ENCODE results near the gene ALS2. TPM values are rescaled to one million over a fixed set of nuclear protein-coding genes. Genes with fewer than 3 reads are reported as not detected.
"Not testable (repeated sequence)": the region's sequence is repeated elsewhere in the genome, so short reads cannot be mapped to it uniquely, and the experiment has no call there.

The ALS2 gene
- total RNA-seq, 1 donor from 2014 or later: 28.2 TPM

- not testable (repeated sequence) for H3K36me3 ChIP-seq (ENCODE audit: control insufficient read depth in 3 of 3, insufficient read depth in 3 of 3, low read length in 3 of 3)
Measured at GRCh38 chr2:201671205-201671604, 109.5 kb downstream of the ALS2 start.

GRCh38 chr2:201669865-201670264 lies 110.9 kb downstream of the ALS2 start:
- no peak overlapping the region for H3K27ac ChIP-seq (ENCODE audit: low read depth, low read length)
- no peaks in the 10 kb centered on the region for H3K4me1 ChIP-seq (ENCODE audit: control insufficient read depth in 3 of 3, insufficient read depth in 3 of 3, low read length in 3 of 3)
- no peaks in the 10 kb centered on the region for H3K27me3 ChIP-seq (ENCODE audit: control insufficient read depth in 3 of 3, insufficient read depth in 3 of 3, low read length in 3 of 3)
- H3K36me3 ChIP-seq (ENCODE audit: control insufficient read depth in 3 of 3, insufficient read depth in 3 of 3, low read length in 3 of 3): no peaks in the 10 kb centered on the region
- no peak overlapping the region for H3K9ac ChIP-seq (ENCODE audit: low read depth in 1 of 3, low read length in 3 of 3)
- no peak overlapping the region for H3K4me3 ChIP-seq (ENCODE audit: low read length in 3 of 3)
- no peaks in the 10 kb centered on the region for H3K9me3 ChIP-seq (ENCODE audit: control insufficient read depth in 3 of 3, low read length in 3 of 3)

More at GRCh38 chr2:201671205-201671604, 109.5 kb downstream of the ALS2 start:
- not testable (repeated sequence) for H3K27ac ChIP-seq (ENCODE audit: low read depth, low read length); H3K9ac ChIP-seq (ENCODE audit: low read depth in 1 of 3, low read length in 3 of 3); H3K4me3 ChIP-seq (ENCODE audit: low read length in 3 of 3); H3K9me3 ChIP-seq (ENCODE audit: control insufficient read depth in 3 of 3, low read length in 3 of 3); H3K4me1 ChIP-seq (ENCODE audit: control insufficient read depth in 3 of 3, insufficient read depth in 3 of 3, low read length in 3 of 3); H3K27me3 ChIP-seq (ENCODE audit: control insufficient read depth in 3 of 3, insufficient read depth in 3 of 3, low read length in 3 of 3)

GRCh38 chr2:201668402-201668910 lies 112.3 kb downstream of the ALS2 start:
- no peaks in the 10 kb centered on the region for H3K27me3 ChIP-seq (ENCODE audit: control insufficient read depth in 3 of 3, insufficient read depth in 3 of 3, low read length in 3 of 3)
- H3K27ac ChIP-seq (ENCODE audit: low read depth, low read length): no peak overlapping the region
- no peaks in the 10 kb centered on the region for H3K4me1 ChIP-seq (ENCODE audit: control insufficient read depth in 3 of 3, insufficient read depth in 3 of 3, low read length in 3 of 3)
- H3K9ac ChIP-seq (ENCODE audit: low read depth in 1 of 3, low read length in 3 of 3): no peak overlapping the region
- H3K4me3 ChIP-seq (ENCODE audit: low read length in 3 of 3): no peak overlapping the region
- no peaks in the 10 kb centered on the region for H3K36me3 ChIP-seq (ENCODE audit: control insufficient read depth in 3 of 3, insufficient read depth in 3 of 3, low read length in 3 of 3)
- H3K9me3 ChIP-seq (ENCODE audit: control insufficient read depth in 3 of 3, low read length in 3 of 3): no peaks in the 10 kb centered on the region

GRCh38 chr2:201664334-201664733 lies 116.4 kb downstream of the ALS2 start:
- Histone ChIP-seq H3K4me3 (ENCODE audit: low read length in 3 of 3) (no peak overlapping the region), H3K4me1 (ENCODE audit: control insufficient read depth in 3 of 3, insufficient read depth in 3 of 3, low read length in 3 of 3) (no peaks in the 10 kb centered on the region), H3K9ac (ENCODE audit: low read depth in 1 of 3, low read length in 3 of 3) (no peak overlapping the region), H3K27ac (ENCODE audit: low read depth, low read length) (no peak overlapping the region), H3K9me3 (ENCODE audit: control insufficient read depth in 3 of 3, low read length in 3 of 3) (no peaks in the 10 kb centered on the region), H3K27me3 (ENCODE audit: control insufficient read depth in 3 of 3, insufficient read depth in 3 of 3, low read length in 3 of 3) (no peaks in the 10 kb centered on the region), H3K36me3 (ENCODE audit: control insufficient read depth in 3 of 3, insufficient read depth in 3 of 3, low read length in 3 of 3) (no peaks in the 10 kb centered on the region)

- no peaks in the 10 kb centered on the region for H3K4me1 ChIP-seq (ENCODE audit: control insufficient read depth in 3 of 3, insufficient read depth in 3 of 3, low read length in 3 of 3)
- no peaks in the 10 kb centered on the region for H3K9me3 ChIP-seq (ENCODE audit: control insufficient read depth in 3 of 3, low read length in 3 of 3)
Measured at GRCh38 chr2:201661366-201661765, 119.4 kb downstream of the ALS2 start.

GRCh38 chr2:201660293-201660895 lies 120.3 kb downstream of the ALS2 start:
- Histone ChIP-seq H3K27me3 (ENCODE audit: control insufficient read depth in 3 of 3, insufficient read depth in 3 of 3, low read length in 3 of 3) (no peaks in the 10 kb centered on the region), H3K9ac (ENCODE audit: low read depth in 1 of 3, low read length in 3 of 3) (no peak overlapping the region), H3K36me3 (ENCODE audit: control insufficient read depth in 3 of 3, insufficient read depth in 3 of 3, low read length in 3 of 3) (no peaks in the 10 kb centered on the region), H3K27ac (ENCODE audit: low read depth, low read length) (no peak overlapping the region), H3K9me3 (ENCODE audit: control insufficient read depth in 3 of 3, low read length in 3 of 3) (no peaks in the 10 kb centered on the region), H3K4me3 (ENCODE audit: low read length in 3 of 3) (no peak overlapping the region), H3K4me1 (ENCODE audit: control insufficient read depth in 3 of 3, insufficient read depth in 3 of 3, low read length in 3 of 3) (no peaks in the 10 kb centered on the region)

More at GRCh38 chr2:201661366-201661765, 119.4 kb downstream of the ALS2 start:
- no peak overlapping the region for H3K4me3 ChIP-seq (ENCODE audit: low read length in 3 of 3)
- H3K27ac ChIP-seq (ENCODE audit: low read depth, low read length): no peak overlapping the region
- no peaks in the 10 kb centered on the region for H3K27me3 ChIP-seq (ENCODE audit: control insufficient read depth in 3 of 3, insufficient read depth in 3 of 3, low read length in 3 of 3)
- no peaks in the 10 kb centered on the region for H3K36me3 ChIP-seq (ENCODE audit: control insufficient read depth in 3 of 3, insufficient read depth in 3 of 3, low read length in 3 of 3)
- no peak overlapping the region for H3K9ac ChIP-seq (ENCODE audit: low read depth in 1 of 3, low read length in 3 of 3)

- H3K9ac ChIP-seq (ENCODE audit: low read depth in 1 of 3, low read length in 3 of 3): no peak overlapping the region
- H3K27ac ChIP-seq (ENCODE audit: low read depth, low read length): no peak overlapping the region
- no peak overlapping the region for H3K4me3 ChIP-seq (ENCODE audit: low read length in 3 of 3)
- no peaks in the 10 kb centered on the region for H3K9me3 ChIP-seq (ENCODE audit: control insufficient read depth in 3 of 3, low read length in 3 of 3)
- no peaks in the 10 kb centered on the region for H3K36me3 ChIP-seq (ENCODE audit: control insufficient read depth in 3 of 3, insufficient read depth in 3 of 3, low read length in 3 of 3)
- H3K4me1 ChIP-seq (ENCODE audit: control insufficient read depth in 3 of 3, insufficient read depth in 3 of 3, low read length in 3 of 3): no peaks in the 10 kb centered on the region
- H3K27me3 ChIP-seq (ENCODE audit: control insufficient read depth in 3 of 3, insufficient read depth in 3 of 3, low read length in 3 of 3): no peaks in the 10 kb centered on the region
Measured at GRCh38 chr2:201656740-201657139, 124.0 kb downstream of the ALS2 start.

GRCh38 chr2:201656102-201656501 lies 124.6 kb downstream of the ALS2 start:
- H3K36me3 ChIP-seq (ENCODE audit: control insufficient read depth in 3 of 3, insufficient read depth in 3 of 3, low read length in 3 of 3): no peaks in the 10 kb centered on the region
- H3K27me3 ChIP-seq (ENCODE audit: control insufficient read depth in 3 of 3, insufficient read depth in 3 of 3, low read length in 3 of 3): no peaks in the 10 kb centered on the region
- no peaks in the 10 kb centered on the region for H3K9me3 ChIP-seq (ENCODE audit: control insufficient read depth in 3 of 3, low read length in 3 of 3)
- no peak overlapping the region for H3K27ac ChIP-seq (ENCODE audit: low read depth, low read length)
- H3K4me3 ChIP-seq (ENCODE audit: low read length in 3 of 3): no peak overlapping the region
- no peaks in the 10 kb centered on the region for H3K4me1 ChIP-seq (ENCODE audit: control insufficient read depth in 3 of 3, insufficient read depth in 3 of 3, low read length in 3 of 3)
- H3K9ac ChIP-seq (ENCODE audit: low read depth in 1 of 3, low read length in 3 of 3): no peak overlapping the region

GRCh38 chr2:201654616-201655384 lies 125.9 kb downstream of the ALS2 start:
- Histone ChIP-seq H3K4me3 (ENCODE audit: low read length in 3 of 3) (no peak overlapping the region), H3K27me3 (ENCODE audit: control insufficient read depth in 3 of 3, insufficient read depth in 3 of 3, low read length in 3 of 3) (no peaks in the 10 kb centered on the region), H3K9me3 (ENCODE audit: control insufficient read depth in 3 of 3, low read length in 3 of 3) (no peaks in the 10 kb centered on the region), H3K27ac (ENCODE audit: low read depth, low read length) (no peak overlapping the region), H3K36me3 (ENCODE audit: control insufficient read depth in 3 of 3, insufficient read depth in 3 of 3, low read length in 3 of 3) (no peaks in the 10 kb centered on the region), H3K4me1 (ENCODE audit: control insufficient read depth in 3 of 3, insufficient read depth in 3 of 3, low read length in 3 of 3) (no peaks in the 10 kb centered on the region), H3K9ac (ENCODE audit: low read depth in 1 of 3, low read length in 3 of 3) (no peak overlapping the region)

- Histone ChIP-seq H3K27me3 (ENCODE audit: control insufficient read depth in 3 of 3, insufficient read depth in 3 of 3, low read length in 3 of 3) (no peaks in the 10 kb centered on the region), H3K36me3 (ENCODE audit: control insufficient read depth in 3 of 3, insufficient read depth in 3 of 3, low read length in 3 of 3) (no peaks in the 10 kb centered on the region), H3K9me3 (ENCODE audit: control insufficient read depth in 3 of 3, low read length in 3 of 3) (no peaks in the 10 kb centered on the region), H3K4me1 (ENCODE audit: control insufficient read depth in 3 of 3, insufficient read depth in 3 of 3, low read length in 3 of 3) (no peaks in the 10 kb centered on the region), H3K9ac (ENCODE audit: low read depth in 1 of 3, low read length in 3 of 3) (no peak overlapping the region), H3K27ac (ENCODE audit: low read depth, low read length) (peak overlapping the region; percentile 19), H3K4me3 (ENCODE audit: low read length in 3 of 3) (no peak overlapping the region)
Measured at GRCh38 chr2:201653221-201653620, 127.5 kb downstream of the ALS2 start.
